ENCODE measurements around the gene AVPI1. TPM values are rescaled to one million over a fixed set of nuclear protein-coding genes. Genes with fewer than 3 reads are reported as not detected.

AVPI1 gene
- total and polyA plus RNA-seq, 2 donors from 2014 or later: 10.7 to 15.5 TPM

- Histone ChIP-seq H3K9me3 (ENCODE audit: control insufficient read depth in 2 of 3, insufficient read depth in 1 of 3, low read length in 3 of 3) (no peaks in the 10 kb centered on the region), H3K27me3 (ENCODE audit: control insufficient read depth, insufficient read depth, low read length) (no peaks in the 10 kb centered on the region), H3K9ac (ENCODE audit: low read length in 3 of 3) (no peak overlapping the region), H3K4me3 (ENCODE audit: low read length in 3 of 3) (no peak overlapping the region), H3K4me1 (ENCODE audit: control insufficient read depth in 2 of 3, insufficient read depth in 2 of 3, low read depth in 1 of 3, low read length in 3 of 3) (peaks cover 0 to 9% (median 0%) of the 10 kb centered on the region in 3 donors), H3K27ac (ENCODE audit: low read depth in 2 of 2, low read length in 2 of 2) (no peak overlapping the region), H3K36me3 (ENCODE audit: control insufficient read depth in 2 of 3, insufficient read depth in 3 of 3, low read length in 3 of 3) (no peaks in the 10 kb centered on the region)
- TF ChIP-seq CTCF (IDR thresholded peaks at IDR 0.05; ENCODE audit: borderline replicate concordance, extremely low read depth, insufficient read depth): no peak
- FAIRE-seq (no peak), DNase-seq (no peak)
- intact Hi-C loops (cut with DNase I): no loop called here
Measured at GRCh38 chr10:97721871-97722780, 35.1 kb upstream of the AVPI1 start.

DNA sequence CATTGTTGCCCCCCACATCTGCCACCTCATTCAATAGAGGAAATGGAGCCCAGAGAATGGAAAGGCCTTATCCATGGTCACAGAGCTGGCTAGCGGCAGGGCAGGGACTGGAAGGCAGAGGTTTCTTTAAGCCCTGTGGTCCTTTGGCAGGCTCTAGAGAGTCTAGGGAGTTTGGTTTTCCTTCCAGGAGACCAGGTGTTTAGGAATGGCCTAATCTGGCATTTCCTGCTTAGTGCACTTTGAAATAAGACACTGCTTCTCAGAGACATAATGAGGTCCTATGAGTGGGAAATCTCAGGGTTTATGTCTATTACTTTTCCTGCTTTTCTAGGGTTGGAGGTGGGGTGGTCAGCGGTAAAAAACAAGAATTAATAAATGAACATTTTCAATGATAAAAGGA, 32.6 kb upstream of the AVPI1 start:
- peaks cover 0 to 9% (median 0%) of the 10 kb centered on the region in 3 donors for H3K4me1 ChIP-seq (ENCODE audit: control insufficient read depth in 2 of 3, insufficient read depth in 2 of 3, low read depth in 1 of 3, low read length in 3 of 3)
- DNase-seq: no peak
- intact Hi-C loops (cut with DNase I): no loop called here
- no peaks in the 10 kb centered on the region for H3K36me3 ChIP-seq (ENCODE audit: control insufficient read depth in 2 of 3, insufficient read depth in 3 of 3, low read length in 3 of 3)
- no peak for FAIRE-seq
- TF ChIP-seq CTCF (IDR thresholded peaks at IDR 0.05; ENCODE audit: borderline replicate concordance, extremely low read depth, insufficient read depth): no peak
- H3K9ac ChIP-seq (ENCODE audit: low read length in 3 of 3): no peak overlapping the region
- H3K27ac ChIP-seq (ENCODE audit: low read depth in 2 of 2, low read length in 2 of 2): no peak overlapping the region
- no peaks in the 10 kb centered on the region for H3K9me3 ChIP-seq (ENCODE audit: control insufficient read depth in 2 of 3, insufficient read depth in 1 of 3, low read length in 3 of 3)
- H3K4me3 ChIP-seq (ENCODE audit: low read length in 3 of 3): no peak overlapping the region
- no peaks in the 10 kb centered on the region for H3K27me3 ChIP-seq (ENCODE audit: control insufficient read depth, insufficient read depth, low read length)

DNA sequence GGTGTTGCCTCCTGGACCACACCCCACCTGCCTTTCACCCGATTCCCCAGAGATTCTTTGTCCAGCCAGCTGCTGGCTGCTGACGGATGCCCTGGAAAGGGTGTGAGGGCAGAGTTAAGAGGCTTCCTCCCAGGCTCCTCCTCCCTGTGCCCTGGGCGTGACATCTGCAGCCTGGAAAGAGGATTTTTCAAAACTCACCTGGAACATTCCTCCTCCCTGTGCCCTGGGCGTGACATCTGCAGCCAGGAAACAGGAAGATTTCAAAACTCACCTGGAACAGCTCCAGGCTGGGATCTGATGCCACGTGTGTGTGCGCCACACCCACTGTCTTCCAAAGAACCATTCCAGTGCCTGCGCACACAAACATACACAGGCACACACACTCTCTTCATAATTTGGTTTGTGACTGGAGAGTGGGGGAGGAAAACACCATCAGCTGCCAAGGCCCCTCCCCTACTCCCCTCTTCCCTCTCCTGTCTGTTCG, 31.7 kb upstream of the AVPI1 start:
- no peaks in the 10 kb centered on the region for H3K9me3 ChIP-seq (ENCODE audit: control insufficient read depth in 2 of 3, insufficient read depth in 1 of 3, low read length in 3 of 3)
- peaks cover 0 to 11% (median 0%) of the 10 kb centered on the region in 3 donors for H3K4me1 ChIP-seq (ENCODE audit: control insufficient read depth in 2 of 3, insufficient read depth in 2 of 3, low read depth in 1 of 3, low read length in 3 of 3)
- TF ChIP-seq CTCF (IDR thresholded peaks at IDR 0.05; ENCODE audit: borderline replicate concordance, extremely low read depth, insufficient read depth): no peak
- H3K27me3 ChIP-seq (ENCODE audit: control insufficient read depth, insufficient read depth, low read length): no peaks in the 10 kb centered on the region
- FAIRE-seq (no peak), DNase-seq (peak in 2 of 5 donors; percentile 17 to 92)
- H3K9ac ChIP-seq (ENCODE audit: low read length in 3 of 3): no peak overlapping the region
- no peak overlapping the region for H3K4me3 ChIP-seq (ENCODE audit: low read length in 3 of 3)
- no peaks in the 10 kb centered on the region for H3K36me3 ChIP-seq (ENCODE audit: control insufficient read depth in 2 of 3, insufficient read depth in 3 of 3, low read length in 3 of 3)
- intact Hi-C loops (cut with DNase I): no loop called here
- no peak overlapping the region for H3K27ac ChIP-seq (ENCODE audit: low read depth in 2 of 2, low read length in 2 of 2)

All from kidney (tissue), 14 donors.